Pons (tissue), 1 donor: Measurements from ENCODE around the gene SNAPIN.
"Not testable (repeated sequence)": the region's sequence is repeated elsewhere in the genome, so short reads cannot be mapped to it uniquely, and the experiment has no call there.

Experiments used
- DNase-seq: peaks from one replicate; pipeline ENCODE4 v3.0.0-alpha.2; 2016; ENCODE audit warnings: low spot score

The SNAPIN gene

DNA sequence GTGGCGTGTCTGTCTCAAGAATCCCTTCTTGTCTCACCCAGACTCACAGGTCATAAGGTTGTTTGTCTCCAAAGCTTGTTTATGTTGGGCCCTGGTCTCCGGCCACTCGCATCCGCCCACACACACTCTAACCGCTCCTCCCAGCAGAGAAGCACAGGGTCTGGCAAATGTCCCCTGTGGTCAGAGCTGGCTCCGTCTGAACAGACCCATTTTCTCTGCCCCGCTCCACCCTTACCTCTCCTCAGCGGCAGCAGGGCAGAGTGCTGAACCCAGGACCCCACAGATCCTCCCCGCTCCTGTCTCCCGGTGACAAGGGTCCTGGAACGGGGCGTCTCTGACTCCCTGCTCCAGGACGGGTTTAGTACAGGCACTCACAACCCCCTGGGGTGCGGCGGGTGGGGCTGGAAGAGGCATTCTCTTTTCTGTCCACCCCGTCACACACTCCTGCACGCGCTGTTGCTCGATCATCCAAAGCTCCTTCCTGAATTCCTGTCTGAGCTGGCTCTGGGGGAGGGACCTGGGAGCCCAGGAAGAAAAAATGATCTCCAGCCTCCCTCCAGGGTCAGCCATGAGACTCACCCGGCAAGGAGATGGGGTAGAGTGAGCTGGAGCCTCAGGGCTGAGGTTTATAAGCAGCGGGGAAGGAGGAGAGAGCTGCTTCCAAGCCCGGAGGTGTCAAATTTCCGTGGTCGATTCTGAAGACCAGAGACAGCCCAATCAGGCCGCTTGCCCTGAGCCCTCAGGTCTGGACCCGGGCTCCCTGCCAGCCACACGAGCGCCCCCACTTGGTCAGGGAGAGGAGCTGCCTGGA lies 31.4 kb upstream of the SNAPIN start, which contains the start of gene S100A13:
Gene S100A13 (minus strand): TSS at position 602 of the 811 bp plus-strand sequence. CDS start 1,033 bp downstream, outside the sequence.
- DNase-seq = peak; percentile 77

DNA sequence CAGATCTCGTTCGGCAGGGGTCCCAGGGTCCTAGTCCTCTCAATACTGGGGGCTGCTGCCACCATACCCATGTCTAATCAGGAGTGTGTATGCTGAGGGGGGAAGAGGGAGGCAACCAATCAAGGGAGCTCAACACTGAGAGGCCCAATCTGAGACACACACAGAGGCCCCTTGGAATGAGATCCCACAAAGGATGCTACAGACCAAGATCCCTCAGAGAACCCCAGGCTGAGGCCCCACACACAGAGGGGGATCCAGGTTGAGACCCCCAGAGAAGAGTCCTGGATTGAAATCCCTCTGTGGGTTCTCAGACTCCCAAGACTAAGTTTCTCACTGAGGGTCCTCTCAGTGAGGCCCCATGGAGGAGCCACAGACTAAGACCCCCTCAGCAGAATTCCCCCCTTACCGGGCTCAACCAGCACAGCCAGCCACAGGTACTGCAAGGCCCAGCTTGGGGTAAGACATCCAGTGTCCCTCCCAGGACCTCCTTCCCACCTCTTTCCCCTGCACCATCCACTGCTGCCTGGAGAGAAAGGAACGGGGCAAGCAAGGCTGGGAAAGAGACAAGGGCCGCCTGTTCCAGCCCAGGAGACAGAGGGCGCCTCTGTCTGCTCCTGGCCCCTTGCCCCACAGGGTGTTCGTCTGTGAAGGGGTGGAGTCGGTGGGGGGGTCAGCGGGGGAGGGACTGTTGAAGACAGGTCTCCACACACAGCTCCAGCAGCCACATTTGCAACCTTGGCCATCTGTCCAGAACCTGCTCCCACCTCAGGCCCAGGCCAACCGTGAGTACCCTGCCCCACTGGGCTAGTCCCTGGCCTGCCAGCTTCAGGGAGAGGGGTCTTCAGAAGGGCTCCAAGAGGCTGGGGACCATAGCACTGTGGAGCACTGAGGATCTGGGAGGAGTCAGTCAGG lies 30.5 kb upstream of the SNAPIN start, which contains the start of gene S100A1:
Gene S100A1 (plus strand): TSS at position 720 of the 912 bp plus-strand sequence. CDS start 2,088 bp downstream, outside the sequence.
- peak; percentile 93 for DNase-seq

DNA sequence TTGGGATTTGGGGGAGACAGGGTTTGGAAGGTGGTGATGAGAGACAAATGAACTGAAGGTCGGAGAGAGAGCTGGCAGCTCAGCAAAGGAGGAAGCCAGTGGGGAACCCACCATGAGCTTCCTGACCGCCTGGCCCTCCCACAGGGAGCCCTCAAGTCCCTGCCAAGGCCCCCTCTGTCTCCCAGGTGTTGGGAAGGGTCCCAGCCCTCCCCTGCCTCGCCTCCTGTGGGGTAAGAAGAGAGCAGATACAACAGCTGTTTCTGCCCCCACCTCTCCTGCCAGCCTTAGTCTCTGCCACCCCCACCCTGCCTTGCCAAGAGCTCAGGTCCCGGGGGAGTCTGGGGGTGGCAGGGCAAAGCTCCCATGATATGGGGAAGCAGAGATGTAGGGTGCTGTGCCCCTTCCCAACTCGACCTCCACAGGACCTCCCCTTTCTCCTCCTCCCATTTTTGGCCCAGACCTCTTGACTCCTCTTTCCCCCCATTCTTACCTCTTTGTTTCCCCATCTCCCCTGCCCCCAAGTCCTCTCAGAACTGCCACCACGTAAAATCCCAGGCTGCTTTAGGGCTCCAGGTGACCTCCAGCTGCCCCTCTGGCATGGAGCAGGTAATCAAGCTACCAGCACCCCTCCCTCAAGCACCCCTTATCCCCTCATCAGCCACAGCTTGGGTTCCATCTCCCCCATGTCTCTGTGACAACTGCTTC lies 29.7 kb upstream of the SNAPIN start:
- no peak for DNase-seq

DNA sequence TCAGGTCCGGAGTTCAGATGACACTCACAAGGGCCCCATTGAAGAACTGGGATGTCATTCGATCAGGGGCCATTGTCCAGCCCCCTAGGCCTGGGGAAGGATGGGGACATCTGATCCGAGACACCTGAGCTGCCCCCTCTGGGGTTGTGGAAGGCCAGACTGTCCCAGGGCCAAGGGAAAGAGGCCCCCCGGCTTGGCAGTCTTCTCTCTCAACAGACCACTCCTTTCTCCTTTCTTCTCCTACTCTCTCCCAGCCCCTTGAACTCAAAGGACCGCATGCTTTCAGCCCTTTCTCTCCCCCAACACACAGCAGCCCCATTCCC lies 29.2 kb upstream of the SNAPIN start:
- DNase-seq = no peak

DNA sequence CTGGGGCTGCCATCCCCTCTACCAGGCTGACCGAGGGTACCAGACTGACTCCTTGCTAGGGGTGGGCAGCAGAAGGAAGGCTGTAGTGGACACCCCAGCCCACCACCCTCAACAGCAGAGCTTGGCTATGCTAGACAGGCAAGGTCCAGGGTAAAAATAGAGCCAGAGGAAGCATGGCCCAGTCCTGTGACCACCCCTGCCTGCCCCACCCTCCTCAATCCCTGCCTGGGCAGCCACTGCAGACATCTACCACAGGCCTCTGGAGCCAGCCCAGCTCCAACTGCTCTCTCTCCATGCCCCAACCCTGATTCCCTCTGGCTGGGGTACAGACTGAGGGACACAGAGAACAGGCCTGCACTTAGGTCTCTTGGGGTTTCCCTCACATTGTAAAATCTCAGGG lies 28.5 kb upstream of the SNAPIN start:
- peak; percentile 59 for DNase-seq

DNA sequence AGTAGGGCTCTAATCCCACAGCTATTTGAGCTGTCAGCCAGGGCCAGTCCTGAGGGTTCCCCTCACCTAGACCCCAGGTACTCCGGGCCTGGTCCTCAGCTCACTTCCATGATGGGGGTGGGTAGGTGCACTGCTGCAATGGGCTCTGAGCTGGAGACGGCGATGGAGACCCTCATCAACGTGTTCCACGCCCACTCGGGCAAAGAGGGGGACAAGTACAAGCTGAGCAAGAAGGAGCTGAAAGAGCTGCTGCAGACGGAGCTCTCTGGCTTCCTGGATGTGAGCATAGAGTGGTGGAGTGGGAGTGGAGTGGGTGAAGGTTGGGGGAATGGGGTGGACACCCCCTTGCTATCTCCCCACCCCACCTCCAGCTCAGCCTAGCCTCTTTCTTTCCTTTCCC lies 28.1 kb upstream of the SNAPIN start:
- no peak for DNase-seq

DNA sequence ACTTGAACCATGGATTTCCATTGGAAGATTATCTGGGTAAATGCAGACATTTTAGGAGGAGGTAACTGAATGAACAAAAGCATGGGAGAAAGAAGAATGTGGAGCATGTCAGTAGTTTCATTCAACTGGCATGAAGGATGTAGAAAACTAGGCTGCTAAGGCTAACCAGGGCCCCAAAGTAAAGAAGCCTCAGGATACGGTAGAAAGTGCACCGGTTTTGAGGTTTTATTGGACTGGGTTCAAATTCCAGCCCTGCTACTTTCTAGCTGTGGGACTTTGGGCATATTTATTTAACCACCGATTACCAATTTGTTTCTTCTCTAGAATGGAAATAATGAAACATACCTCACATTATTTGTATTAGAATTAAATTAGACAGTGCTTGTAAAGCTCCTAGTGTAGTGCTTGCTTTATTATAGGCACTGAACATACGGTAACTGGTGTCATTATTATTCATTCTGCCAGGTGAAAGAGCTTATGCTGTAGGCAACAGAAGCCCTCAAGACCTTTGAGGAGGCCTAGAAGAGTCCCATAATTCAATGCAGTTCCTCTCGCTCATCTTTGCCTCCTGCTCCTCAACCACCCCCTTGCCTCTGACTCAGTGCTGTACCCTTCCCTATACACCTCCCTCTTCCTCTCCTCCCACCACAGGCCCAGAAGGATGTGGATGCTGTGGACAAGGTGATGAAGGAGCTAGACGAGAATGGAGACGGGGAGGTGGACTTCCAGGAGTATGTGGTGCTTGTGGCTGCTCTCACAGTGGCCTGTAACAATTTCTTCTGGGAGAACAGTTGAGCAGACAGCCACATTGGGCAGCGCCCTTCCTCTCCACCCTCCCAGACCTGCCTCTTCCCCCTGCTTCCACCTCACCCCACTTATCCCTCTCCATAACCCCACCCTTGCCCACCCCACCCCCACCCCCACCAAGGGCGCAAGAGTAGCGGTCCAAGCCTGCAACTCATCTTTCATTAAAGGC lies 27.2 kb upstream of the SNAPIN start:
- no peak for DNase-seq

DNA sequence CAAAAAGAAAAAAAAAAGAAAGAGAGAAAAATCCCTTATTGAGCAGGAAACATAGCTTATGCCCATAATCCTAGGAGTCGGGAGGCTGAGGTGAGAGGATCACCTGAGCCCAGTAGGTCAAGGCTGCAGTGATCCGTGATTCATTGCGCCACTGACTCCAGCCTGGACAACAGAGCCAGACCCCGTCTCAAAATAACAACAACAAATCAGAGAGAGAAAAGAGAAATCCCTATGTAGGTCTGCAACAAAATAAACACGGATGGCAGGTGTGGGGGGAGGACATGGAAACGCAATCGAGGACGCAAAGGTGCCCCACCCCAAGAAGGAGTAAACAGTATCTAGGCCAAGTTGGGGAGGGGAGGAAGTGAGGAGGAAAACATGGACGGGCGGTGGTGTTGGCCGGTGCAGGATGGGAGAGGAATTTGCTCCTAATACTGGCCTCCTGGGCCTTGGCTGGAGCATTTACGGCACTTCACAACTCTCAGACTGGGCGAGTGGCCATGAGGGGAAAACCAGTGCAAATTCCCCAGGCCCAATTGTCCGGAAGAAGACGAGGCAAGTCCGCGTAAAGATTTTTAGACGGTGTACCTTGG lies 25.2 kb upstream of the SNAPIN start:
- DNase-seq = no peak

DNA sequence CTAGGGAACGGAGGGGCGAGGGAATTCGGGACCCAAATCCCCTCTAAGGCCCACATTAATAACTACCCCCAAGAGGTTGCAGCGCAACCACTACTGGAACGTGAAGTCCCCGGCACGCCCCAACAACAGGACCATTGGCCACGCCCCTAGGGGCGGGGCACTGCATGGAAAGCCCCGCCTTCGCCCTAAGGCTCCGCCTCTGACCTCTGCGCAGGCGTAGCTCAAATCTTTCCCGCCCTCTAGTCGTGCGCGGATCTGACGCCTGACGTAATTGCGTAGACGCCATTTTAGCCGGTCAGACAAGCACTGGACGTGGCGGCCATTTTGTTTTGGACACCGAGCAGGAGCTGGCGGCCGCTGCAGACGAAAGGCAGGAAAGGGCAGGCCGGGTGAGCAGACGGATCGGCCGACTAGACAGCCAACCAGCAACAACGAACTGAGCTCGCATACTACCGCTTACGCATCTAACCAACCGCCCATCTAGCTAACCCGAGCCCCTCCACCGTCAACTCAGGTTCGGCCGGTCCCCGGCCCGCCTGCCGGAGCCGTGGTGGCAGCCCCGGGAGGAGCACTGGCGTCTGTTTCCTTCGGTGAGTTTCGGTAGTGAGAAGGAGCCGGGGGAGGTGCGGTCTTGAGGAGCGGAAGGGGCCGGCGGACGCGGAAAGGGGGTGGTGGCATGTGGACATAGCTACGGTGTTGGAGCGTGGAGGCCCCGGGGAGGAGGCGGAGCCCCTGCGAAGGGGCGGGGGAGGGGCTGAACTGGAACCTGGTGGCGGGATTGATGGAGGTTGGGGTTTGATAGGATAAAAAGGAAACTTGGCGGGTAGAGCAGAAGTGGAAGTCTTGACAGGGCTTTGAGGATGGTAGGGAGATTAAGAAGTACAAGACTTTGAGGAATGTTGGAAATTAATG lies 24.5 kb upstream of the SNAPIN start, which contains the start of gene CHTOP:
Gene CHTOP (plus strand): TSS at position 313 of the 912 bp plus-strand sequence. CDS start 2,523 bp downstream, outside the sequence.
- peak; percentile 99 for DNase-seq

DNA sequence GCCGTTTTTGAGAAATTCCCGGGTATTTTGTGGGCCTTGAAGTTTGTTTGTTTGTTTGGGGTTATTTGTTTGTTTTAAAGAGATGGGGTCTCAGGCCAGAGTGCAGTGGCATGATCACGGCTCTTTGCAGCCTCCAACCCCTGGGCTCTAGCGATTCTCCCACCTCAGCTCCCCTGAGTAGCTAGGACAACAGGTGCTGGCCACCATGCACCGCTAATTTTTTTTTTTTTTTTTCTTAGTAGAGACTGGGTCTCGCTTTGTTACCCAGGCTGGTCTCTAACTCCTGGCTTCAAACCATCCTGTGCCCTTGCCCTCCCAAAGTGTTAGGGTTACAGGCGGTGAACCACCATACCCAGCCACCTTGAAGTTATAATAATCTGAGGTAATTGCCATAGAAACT lies 22.6 kb upstream of the SNAPIN start:
- no peak for DNase-seq

DNA sequence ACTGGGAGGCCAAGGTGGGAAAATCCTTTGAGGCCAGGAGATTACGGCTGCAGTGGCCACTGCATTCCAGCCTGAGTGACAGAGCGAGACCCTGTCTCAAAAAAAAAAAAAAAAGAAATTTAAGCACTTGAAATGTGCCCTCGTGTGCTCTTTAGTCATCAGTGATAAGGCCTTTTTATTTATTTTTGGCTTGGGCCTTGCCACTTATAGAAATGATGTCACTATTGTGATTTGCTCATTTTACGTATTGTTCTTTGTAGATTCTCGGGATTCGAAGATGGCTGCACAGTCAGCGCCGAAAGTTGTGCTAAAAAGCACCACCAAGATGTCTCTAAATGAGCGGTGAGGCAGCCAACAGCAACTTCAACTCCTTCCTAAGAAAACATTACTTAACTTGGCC lies 22.2 kb upstream of the SNAPIN start:
- no peak for DNase-seq

DNA sequence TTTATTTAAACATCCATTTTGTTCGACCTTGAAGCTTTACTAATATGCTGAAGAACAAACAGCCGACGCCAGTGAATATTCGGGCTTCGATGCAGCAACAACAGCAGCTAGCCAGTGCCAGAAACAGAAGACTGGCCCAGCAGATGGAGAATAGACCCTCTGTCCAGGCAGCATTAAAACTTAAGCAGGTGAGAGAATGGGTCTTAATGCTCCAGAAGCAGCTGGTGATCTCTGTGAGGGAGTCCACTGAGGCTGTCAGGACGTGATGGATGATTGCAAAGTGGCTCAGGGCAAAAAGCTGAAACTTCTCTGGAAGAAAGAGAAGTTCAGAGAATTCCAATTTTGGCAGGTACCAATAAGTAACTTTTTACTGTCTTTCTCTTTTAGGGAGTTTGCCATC lies 20.2 kb upstream of the SNAPIN start:
- no peak for DNase-seq

DNA sequence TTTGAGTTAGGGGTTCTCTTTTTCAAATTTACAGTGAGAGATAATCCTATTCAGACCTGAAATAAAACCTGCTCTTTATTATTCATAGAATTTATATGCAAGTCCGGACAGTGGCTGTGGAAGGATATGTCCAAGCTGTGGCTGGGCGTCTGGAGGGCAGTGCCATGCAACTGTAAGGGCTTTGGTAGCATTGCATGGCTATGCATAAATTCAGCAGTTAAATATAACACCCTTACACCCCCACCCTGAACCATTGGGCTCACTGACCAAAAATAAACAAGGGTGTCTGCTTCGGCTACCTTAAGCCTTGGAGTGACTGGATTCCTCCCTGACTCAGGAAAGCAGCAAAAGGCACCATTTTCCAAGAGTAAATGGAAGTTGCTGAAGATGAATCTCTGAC lies 19.2 kb upstream of the SNAPIN start:
- DNase-seq = no peak

DNA sequence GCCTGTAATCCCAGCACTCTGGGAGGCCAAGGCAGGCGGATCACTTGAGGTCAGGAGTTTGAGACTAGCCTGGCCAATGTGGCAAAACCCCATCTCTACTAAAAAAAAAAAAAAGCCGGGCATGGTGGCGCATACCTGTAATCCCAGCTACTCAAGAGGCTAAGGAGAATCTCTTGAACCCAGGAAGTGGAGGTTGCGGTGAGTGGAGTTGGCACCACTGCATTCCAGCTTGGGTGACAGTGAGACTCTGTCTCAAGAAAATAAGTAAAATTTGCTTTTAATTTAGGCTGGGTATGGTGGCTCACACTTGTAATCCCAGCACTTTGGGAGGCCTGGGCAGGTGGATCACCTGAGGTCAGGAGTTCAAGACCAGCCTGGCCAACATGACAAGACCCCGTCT lies 18.3 kb upstream of the SNAPIN start:
- not testable (repeated sequence) for DNase-seq

DNA sequence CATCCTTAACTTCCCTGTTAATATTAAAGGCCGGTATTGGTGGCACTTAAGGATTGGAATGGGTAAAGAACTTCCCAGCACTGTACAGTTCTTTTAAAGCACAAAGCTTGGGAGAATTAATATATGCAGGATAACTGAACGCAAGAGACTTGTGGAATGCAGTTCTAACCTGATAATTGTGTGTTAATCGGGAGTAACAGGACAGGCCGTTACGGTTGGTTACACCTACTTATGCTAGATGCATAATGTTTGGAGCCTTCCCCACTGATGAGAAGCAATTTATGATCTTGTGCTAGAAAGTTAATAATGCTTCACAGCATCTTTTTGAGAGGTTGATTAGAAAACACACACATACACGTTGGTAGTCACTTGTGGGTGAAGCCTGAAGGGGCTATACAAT lies 17.6 kb upstream of the SNAPIN start:
- no peak for DNase-seq

DNA sequence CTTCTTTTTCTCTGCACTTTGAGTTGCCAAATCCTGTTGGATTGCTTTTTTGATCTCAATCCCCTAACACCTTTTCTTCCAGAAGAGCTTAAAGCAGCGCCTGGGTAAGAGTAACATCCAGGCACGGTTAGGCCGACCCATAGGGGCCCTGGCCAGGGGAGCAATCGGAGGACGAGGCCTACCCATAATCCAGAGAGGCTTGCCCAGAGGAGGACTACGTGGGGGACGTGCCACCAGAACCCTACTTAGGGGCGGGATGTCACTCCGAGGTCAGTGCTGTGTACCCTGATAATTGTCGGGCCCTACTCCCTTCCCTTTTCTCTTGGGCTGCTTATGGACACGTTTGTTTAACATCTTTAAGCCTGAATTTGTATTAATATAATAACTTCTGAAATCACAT lies 16.3 kb upstream of the SNAPIN start:
- DNase-seq = no peak

DNA sequence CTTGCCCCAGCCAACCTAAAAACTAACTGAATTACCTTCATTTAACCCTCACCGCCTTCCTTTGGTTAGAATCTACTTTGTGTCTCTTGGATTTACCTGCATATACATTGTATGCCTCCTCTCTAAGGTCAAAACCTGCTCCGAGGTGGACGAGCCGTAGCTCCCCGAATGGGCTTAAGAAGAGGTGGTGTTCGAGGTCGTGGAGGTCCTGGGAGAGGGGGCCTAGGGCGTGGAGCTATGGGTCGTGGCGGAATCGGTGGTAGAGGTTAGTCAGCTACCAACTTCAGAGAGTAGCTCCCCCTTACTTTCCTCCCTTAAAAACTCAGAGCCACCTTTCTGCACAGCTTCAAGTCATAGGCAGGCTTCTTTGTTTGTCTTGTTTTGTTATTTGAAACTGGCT lies 15.4 kb upstream of the SNAPIN start:
- DNase-seq = no peak

DNA sequence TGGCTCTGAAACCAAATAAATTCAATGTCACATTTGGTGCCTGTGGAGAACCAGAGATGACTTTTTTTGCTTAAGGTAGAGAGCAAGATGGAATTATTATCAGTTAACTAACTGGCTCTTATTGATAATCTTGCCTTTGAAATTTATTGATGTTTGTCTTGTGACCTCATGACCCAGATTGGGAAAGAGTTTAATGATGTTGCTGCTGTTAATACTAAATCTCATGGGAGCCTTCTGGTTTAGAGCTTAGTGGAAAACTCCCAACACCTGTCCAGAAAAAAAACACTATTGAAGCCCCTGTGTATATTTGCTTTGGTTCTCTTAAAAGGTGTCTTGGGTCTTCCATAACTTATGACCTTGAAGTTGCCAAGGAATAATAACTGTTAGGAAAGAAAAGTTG lies 14.7 kb upstream of the SNAPIN start:
- no peak for DNase-seq

DNA sequence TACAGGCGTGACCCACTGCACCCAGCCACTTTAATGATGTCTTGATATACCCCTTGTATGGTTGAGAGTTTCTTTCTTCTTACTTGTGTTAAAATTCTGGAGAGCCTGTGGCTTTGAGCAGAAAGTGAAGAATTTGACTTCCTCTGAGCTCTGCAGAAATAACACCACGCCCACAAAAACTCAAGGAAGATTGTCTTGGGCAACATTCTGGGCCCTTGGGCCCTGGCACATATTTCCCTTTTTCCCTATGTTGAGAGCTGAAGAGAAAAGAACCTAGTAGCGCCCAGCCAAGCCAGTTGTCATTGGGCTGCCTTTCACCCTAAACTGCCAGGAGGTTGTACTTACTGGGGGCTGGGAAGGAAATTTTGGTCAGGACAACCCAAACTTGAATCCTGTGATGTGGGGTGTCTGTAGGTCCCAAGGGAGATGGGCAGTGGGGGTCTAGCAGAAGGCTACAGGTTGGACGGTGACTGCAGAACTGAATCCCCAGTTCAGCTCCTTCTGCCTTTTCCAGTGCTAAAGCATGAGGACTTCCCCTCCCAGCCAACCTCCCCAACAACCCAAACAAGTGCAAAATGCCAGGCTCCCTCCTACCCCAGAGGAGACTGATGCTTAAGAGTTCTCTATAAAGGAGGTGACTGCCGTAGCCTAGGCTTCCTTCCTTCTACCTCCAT lies 11.7 kb upstream of the SNAPIN start:
- DNase-seq = peak; percentile 56
